Trophoblast cell (in vitro differentiated cells and primary cell): Measurements from ENCODE around the gene ATP6V0B.

Source experiments
- DNase-seq, 2 donors: peaks; one replicate each; pipeline ENCODE4 v3.0.0-alpha.2; 2016
- H2AFZ ChIP-seq: 2 replicates; pipeline ENCODE4 v1.6.1; 2013; ENCODE audit warnings: low read length, moderate library complexity, mild to moderate bottlenecking; ENCODE audit not compliant: insufficient read depth, poor library complexity
- H2AK5ac ChIP-seq: 2 replicates; pipeline ENCODE4 v1.6.1; 2013; ENCODE audit warnings: mild to moderate bottlenecking, low read length
- H2BK120ac ChIP-seq: 2 replicates; pipeline ENCODE4 v1.6.1; 2013; ENCODE audit warnings: low read length, mild to moderate bottlenecking, moderate library complexity; ENCODE audit not compliant: insufficient read depth, poor library complexity
- H2BK12ac ChIP-seq: 2 replicates; pipeline ENCODE4 v1.6.1; 2013; ENCODE audit warnings: mild to moderate bottlenecking, low read length, moderate library complexity
- H2BK5ac ChIP-seq: 2 replicates; pipeline ENCODE4 v1.6.1; 2013; ENCODE audit warnings: low read length, low read depth, moderate library complexity, mild to moderate bottlenecking; ENCODE audit not compliant: poor library complexity
- H3K14ac ChIP-seq: 2 replicates; pipeline ENCODE4 v1.6.1; 2013; ENCODE audit warnings: mild to moderate bottlenecking, low read length
- H3K18ac ChIP-seq: 2 replicates; pipeline ENCODE4 v1.6.1; 2013; ENCODE audit warnings: mild to moderate bottlenecking, low read length
- H3K23ac ChIP-seq: 2 replicates; pipeline ENCODE4 v1.6.1; 2013; ENCODE audit warnings: low read length
- H3K27ac ChIP-seq: 2 replicates; pipeline ENCODE4 v1.5.1; 2013; ENCODE audit warnings: low read depth, mild to moderate bottlenecking, inconsistent platforms, low read length, moderate library complexity
- H3K27me3 ChIP-seq: 2 replicates; pipeline ENCODE4 v1.6.1; 2013; ENCODE audit warnings: inconsistent platforms, mild to moderate bottlenecking, low read length, moderate library complexity; ENCODE audit not compliant: insufficient read depth
- H3K36me3 ChIP-seq, 2 experiments: 1 replicate in 1 of 2; 2 replicates in 1 of 2; pipeline ENCODE4 v1.6.1; 2013; ENCODE audit warnings: low read length in 2 of 2, mild to moderate bottlenecking in 2 of 2, moderate library complexity in 1 of 2; ENCODE audit not compliant: insufficient read depth in 2 of 2, control insufficient read depth in 1 of 2
- H3K4ac ChIP-seq: 2 replicates; pipeline ENCODE4 v1.6.1; 2013; ENCODE audit warnings: low read depth, mild to moderate bottlenecking, low read length, moderate library complexity
- H3K4me1 ChIP-seq, 2 experiments: 1 replicate in 1 of 2; 2 replicates in 1 of 2; pipeline ENCODE4 v1.6.1; 2013; ENCODE audit warnings: low read length in 2 of 2, mild to moderate bottlenecking in 2 of 2, moderate library complexity in 1 of 2; ENCODE audit not compliant: insufficient read depth in 2 of 2, control insufficient read depth in 1 of 2
- H3K4me2 ChIP-seq: 2 replicates; pipeline ENCODE4 v1.6.1; 2013; ENCODE audit warnings: inconsistent platforms, mild to moderate bottlenecking, low read length, moderate library complexity
- H3K4me3 ChIP-seq: 2 replicates; pipeline ENCODE4 v1.5.1; 2013; ENCODE audit warnings: mild to moderate bottlenecking, low read depth, low read length, inconsistent platforms
- H3K79me1 ChIP-seq: one replicate; pipeline ENCODE4 v1.6.1; 2013; ENCODE audit warnings: low read length
- H3K79me2 ChIP-seq: 2 replicates; pipeline ENCODE4 v1.6.1; 2013; ENCODE audit warnings: low read length, mild to moderate bottlenecking; ENCODE audit not compliant: control insufficient read depth, insufficient read depth, poor library complexity
- H3K9ac ChIP-seq: 2 replicates; pipeline ENCODE4 v1.6.1; 2013; ENCODE audit warnings: mild to moderate bottlenecking, low read length
- H3K9me3 ChIP-seq: 2 replicates; pipeline ENCODE4 v1.6.1; 2013; ENCODE audit warnings: low read depth, mild to moderate bottlenecking, control low read depth, inconsistent platforms, low read length; ENCODE audit not compliant: insufficient read depth
- H4K12ac ChIP-seq: 2 replicates; pipeline ENCODE4 v1.6.1; 2013; ENCODE audit warnings: low read depth, mild to moderate bottlenecking, low read length, moderate library complexity
- H4K8ac ChIP-seq: 2 replicates; pipeline ENCODE4 v1.6.1; 2013; ENCODE audit warnings: low read depth, mild to moderate bottlenecking, low read length, moderate library complexity
- H4K91ac ChIP-seq: one replicate; pipeline ENCODE4 v1.6.1; 2013; ENCODE audit warnings: low read depth, mild to moderate bottlenecking, low read length, moderate library complexity
- WGBS: extraction: QIAGEN DNeasy Blood & Tissue Kit; methylation state at CpG from one replicate; pipeline ENCODE4 v1.1.7; 2013; ENCODE audit warnings: missing lambda C conversion rate; ENCODE audit not compliant: insufficient read length, insufficient coverage; ENCODE audit errors: extremely low coverage; 5-methylcytosine and 5-hydroxymethylcytosine counted together

Gene ATP6V0B

GRCh38 chr1:44019466-44019948 is 44.7 kb downstream of the ATP6V0B start:
- Histone ChIP-seq H3K79me2 (no peaks in the 10 kb centered on the region), H3K36me3 (no peaks in the 10 kb centered on the region), H3K14ac (no peak overlapping the region), H4K12ac (no peak overlapping the region), H3K4ac (no peak overlapping the region), H3K9ac (no peak overlapping the region), H2BK5ac (no peak overlapping the region), H4K91ac (no peak overlapping the region), H3K4me3 (no peak overlapping the region), H3K4me2 (no peak overlapping the region), H3K27ac (no peak overlapping the region), H2AK5ac (no peak overlapping the region), H3K18ac (no peak overlapping the region), H2BK12ac (no peak overlapping the region), H3K27me3 (no peaks in the 10 kb centered on the region), H3K9me3 (peaks cover 3% of the 10 kb centered on the region), H4K8ac (no peak overlapping the region), H3K4me1 (no peaks in the 10 kb centered on the region), H3K23ac (no peak overlapping the region), H3K79me1 (no peaks in the 10 kb centered on the region), H2BK120ac (no peak overlapping the region), H2AFZ (no peak overlapping the region)
- no peak for DNase-seq
- WGBS = no CpG with 5 or more reads among the region's 13 CpGs

GRCh38 chr1:44020464-44020863 is 45.7 kb downstream of the ATP6V0B start:
- Histone ChIP-seq H3K14ac (no peak overlapping the region), H3K4me1 (no peaks in the 10 kb centered on the region), H4K91ac (no peak overlapping the region), H3K4me2 (no peak overlapping the region), H3K79me1 (no peaks in the 10 kb centered on the region), H3K18ac (no peak overlapping the region), H3K4ac (no peak overlapping the region), H4K12ac (no peak overlapping the region), H2BK120ac (no peak overlapping the region), H2BK5ac (no peak overlapping the region), H3K9ac (no peak overlapping the region), H3K23ac (no peak overlapping the region), H4K8ac (no peak overlapping the region), H2AFZ (no peak overlapping the region), H3K9me3 (peaks cover 3% of the 10 kb centered on the region), H3K79me2 (no peaks in the 10 kb centered on the region), H3K4me3 (no peak overlapping the region), H3K27me3 (no peaks in the 10 kb centered on the region), H2BK12ac (no peak overlapping the region), H2AK5ac (no peak overlapping the region), H3K36me3 (no peaks in the 10 kb centered on the region), H3K27ac (no peak overlapping the region)
- no peak for DNase-seq
- no CpG with 5 or more reads among the region's 6 CpGs for WGBS

- Histone ChIP-seq H2BK12ac (no peak overlapping the region), H3K4me2 (no peak overlapping the region), H3K23ac (no peak overlapping the region), H2AK5ac (no peak overlapping the region), H3K9me3 (peaks cover 3% of the 10 kb centered on the region), H4K12ac (no peak overlapping the region), H3K4me1 (no peaks in the 10 kb centered on the region), H3K79me1 (no peaks in the 10 kb centered on the region), H3K36me3 (no peaks in the 10 kb centered on the region), H3K4ac (no peak overlapping the region), H3K14ac (no peak overlapping the region), H3K18ac (no peak overlapping the region), H3K27me3 (no peaks in the 10 kb centered on the region), H3K79me2 (no peaks in the 10 kb centered on the region), H2AFZ (no peak overlapping the region), H3K9ac (no peak overlapping the region), H2BK120ac (no peak overlapping the region), H2BK5ac (no peak overlapping the region), H4K8ac (no peak overlapping the region), H3K4me3 (peak overlapping the region; percentile 39), H4K91ac (no peak overlapping the region), H3K27ac (no peak overlapping the region)
- no peak for DNase-seq
- WGBS = no CpG with 5 or more reads among the region's 8 CpGs
Measured at GRCh38 chr1:44021156-44021555, 46.4 kb downstream of the ATP6V0B start.

GRCh38 chr1:44021581-44022321 is 47.0 kb downstream of the ATP6V0B start:
- H3K79me1 ChIP-seq = no peaks in the 10 kb centered on the region
- no peak overlapping the region for H3K14ac ChIP-seq
- H3K23ac ChIP-seq = no peak overlapping the region
- no peak overlapping the region for H3K4ac ChIP-seq
- DNase-seq = no peak
- H4K91ac ChIP-seq = no peak overlapping the region
- H3K9me3 ChIP-seq = peaks cover 3% of the 10 kb centered on the region
- no peak overlapping the region for H2BK120ac ChIP-seq
- no CpG with 5 or more reads among the region's 10 CpGs for WGBS
- H2BK12ac ChIP-seq = no peak overlapping the region
- H3K18ac ChIP-seq = no peak overlapping the region
- no peak overlapping the region for H3K4me2 ChIP-seq
- no peak overlapping the region for H2AK5ac ChIP-seq
- H3K4me1 ChIP-seq = no peaks in the 10 kb centered on the region
- H2AFZ ChIP-seq = no peak overlapping the region
- no peaks in the 10 kb centered on the region for H3K79me2 ChIP-seq
- no peaks in the 10 kb centered on the region for H3K27me3 ChIP-seq
- H3K36me3 ChIP-seq = no peaks in the 10 kb centered on the region
- H3K27ac ChIP-seq = no peak overlapping the region
- H3K4me3 ChIP-seq = no peak overlapping the region
- no peak overlapping the region for H4K12ac ChIP-seq
- no peak overlapping the region for H3K9ac ChIP-seq
- H2BK5ac ChIP-seq = no peak overlapping the region
- no peak overlapping the region for H4K8ac ChIP-seq
